Liver (tissue), 9 donors: ENCODE measurements around the gene CDK15. TPM values are rescaled to one million over a fixed set of nuclear protein-coding genes. Genes with fewer than 3 reads are reported as not detected.

Experiments used
- DNase-seq: peaks from one replicate; pipeline ENCODE4 v3.0.0-alpha.2; 2017; ENCODE audit warnings: low spot score
- H3K27ac ChIP-seq, 2 donors: one replicate each; pipeline ENCODE4 v1.7.0; 2013; ENCODE audit warnings: inconsistent platforms in 2 of 2, low read length in 2 of 2, control low read depth in 1 of 2, low read depth in 1 of 2, mild to moderate bottlenecking in 1 of 2
- H3K27me3 ChIP-seq, 4 donors: one replicate each; pipeline versions ENCODE4 v1.6.1 to v1.7.0; 2013; ENCODE audit warnings: low read length in 3 of 4, inconsistent platforms in 1 of 4, mild to moderate bottlenecking in 1 of 4, moderate library complexity in 1 of 4; ENCODE audit not compliant: control insufficient read depth in 4 of 4, insufficient read depth in 4 of 4
- H3K36me3 ChIP-seq, 4 donors: one replicate each; pipeline versions ENCODE4 v1.6.1 to v1.7.0; 2013; ENCODE audit warnings: low read length in 3 of 4, mild to moderate bottlenecking in 3 of 4, low read depth in 1 of 4, moderate library complexity in 1 of 4; ENCODE audit not compliant: control insufficient read depth in 4 of 4, insufficient read depth in 3 of 4
- H3K4me1 ChIP-seq, 4 donors: one replicate each; pipeline versions ENCODE4 v1.6.1 to v1.7.0; 2013; ENCODE audit warnings: low read length in 3 of 4, mild to moderate bottlenecking in 3 of 4, moderate library complexity in 1 of 4; ENCODE audit not compliant: control insufficient read depth in 4 of 4, insufficient read depth in 4 of 4
- H3K4me3 ChIP-seq, 3 donors: one replicate each; pipeline versions ENCODE4 v1.6.1 to v1.7.0; 2013; ENCODE audit warnings: low read length in 3 of 3, control low read depth in 1 of 3, low read depth in 1 of 3, mild to moderate bottlenecking in 1 of 3
- H3K9ac ChIP-seq, 2 donors: one replicate each; pipeline ENCODE4 v1.7.0; 2013; ENCODE audit warnings: low read length in 2 of 2, mild to moderate bottlenecking in 2 of 2, moderate library complexity in 2 of 2, control low read depth in 1 of 2, low read depth in 1 of 2
- H3K9me3 ChIP-seq, 4 donors: one replicate each; pipeline versions ENCODE4 v1.6.1 to v1.7.0; 2013; ENCODE audit warnings: low read length in 3 of 4; ENCODE audit not compliant: control insufficient read depth in 4 of 4
- ATF3 ChIP-seq: IDR thresholded peaks from 2 replicates; pipeline ENCODE4 v1.6.1; 2016; ENCODE audit warnings: antibody characterized with exemption
- CTCF ChIP-seq: fragments of 150-350 bp; IDR thresholded peaks from 2 replicates; pipeline ENCODE4 v1.5.1; 2017; ENCODE audit warnings: improper control_type of control experiment, low read depth, low read length; ENCODE audit not compliant: missing input control
- EGR1 ChIP-seq, 2 donors: IDR thresholded peaks; 2 replicates each; pipeline ENCODE4 v1.6.1; 2016 to 2018; ENCODE audit warnings: antibody characterized with exemption in 2 of 2, low read depth in 2 of 2
- FOXA1 ChIP-seq: IDR thresholded peaks from 2 replicates; pipeline ENCODE4 v1.6.1; 2016; ENCODE audit warnings: antibody characterized with exemption
- GABPA ChIP-seq, 2 donors: IDR thresholded peaks in 1 of 2; conservative IDR thresholded peaks in 1 of 2; 2 replicates each; pipeline ENCODE4 v1.6.1; 2016; ENCODE audit warnings: antibody characterized with exemption in 2 of 2, mild to moderate bottlenecking in 1 of 2, moderate library complexity in 1 of 2
- HNF4A ChIP-seq, 2 donors: conservative IDR thresholded peaks; 2 replicates each; pipeline ENCODE4 v1.6.1; 2016; ENCODE audit warnings: antibody characterized with exemption in 2 of 2, mild to moderate bottlenecking in 2 of 2
- JUND ChIP-seq, 2 donors: IDR thresholded peaks; 2 replicates each; pipeline ENCODE4 v1.6.1; 2016; ENCODE audit warnings: antibody characterized with exemption in 2 of 2
- MAX ChIP-seq: IDR thresholded peaks from 2 replicates; pipeline ENCODE4 v1.6.1; 2016; ENCODE audit warnings: antibody characterized with exemption
- RXRA ChIP-seq, 2 donors: IDR thresholded peaks; 2 replicates each; pipeline ENCODE4 v1.6.1; 2017 to 2018; ENCODE audit warnings: antibody characterized with exemption in 2 of 2, mild to moderate bottlenecking in 1 of 2
- TAF1 ChIP-seq: conservative IDR thresholded peaks from 2 replicates; pipeline ENCODE4 v1.6.1; 2016; ENCODE audit warnings: antibody characterized with exemption, mild to moderate bottlenecking
- YY1 ChIP-seq: IDR thresholded peaks from 2 replicates; pipeline ENCODE4 v1.6.1; 2016; ENCODE audit warnings: antibody characterized with exemption, mild to moderate bottlenecking
- ZBTB33 ChIP-seq: IDR thresholded peaks from 2 replicates; pipeline ENCODE4 v1.6.1; 2016; ENCODE audit warnings: antibody characterized with exemption
- WGBS: extraction: QIAGEN DNeasy Blood & Tissue Kit; methylation state at CpG from one replicate; pipeline ENCODE4 v1.1.7; 2013; 5-methylcytosine and 5-hydroxymethylcytosine counted together
- polyA plus RNA-seq, 2 donors: library from polyadenylated mRNA; stranded (reverse) in 1 of 2; unstranded in 1 of 2; fragments of 200-250 nt in 1 of 2; fragments of >200 nt in 1 of 2; fragmentation: Nextera tagmentation in 1 of 2; extraction: Ambion mirVana in 1 of 2; gene quantifications; one replicate each; pipeline versions ENCODE4 v1.2.1 to v1.2.3, GENCODE V29; 2013 to 2015
- total RNA-seq, 2 donors: library from RNA; depleted of rRNA; stranded (reverse); fragments of >200 nt; gene quantifications; one replicate each; pipeline ENCODE4 v1.2.3, GENCODE V29; 2014
- donor health status: healthy.
- donor health status: healthy.
- donor health status: healthy.
- donor health status: healthy.
- donor health status: healthy.

The CDK15 gene
- total and polyA plus RNA-seq, 4 donors = under 0.01 to 0.47 (median 0.06) TPM; not detected in 1

- TF ChIP-seq YY1 (no peak), GABPA (IDR thresholded peaks at IDR 0.05 in 1 of 2, conservative IDR thresholded peaks at IDR 0.05 in 1 of 2) (no peak)
Observed at GRCh38 chr2:201833781-201834180, 27.4 kb downstream of the CDK15 start (continued).

GRCh38 chr2:201835066-201835465, 28.7 kb downstream of the CDK15 start:
- H3K4me3 ChIP-seq = no peak overlapping the region
- no peak overlapping the region for H3K9ac ChIP-seq
- WGBS = 92% methylated on average over 3 of the region's 3 CpGs
- no peaks in the 10 kb centered on the region for H3K27me3 ChIP-seq
- no peaks in the 10 kb centered on the region for H3K36me3 ChIP-seq
- TF ChIP-seq FOXA1 = no peak
- no peak for TF ChIP-seq JUND (IDR thresholded peaks at IDR 0.05)
- no peak for TF ChIP-seq CTCF
- no peak for TF ChIP-seq TAF1
- no peak overlapping the region for H3K27ac ChIP-seq
- H3K4me1 ChIP-seq = no peaks in the 10 kb centered on the region
- DNase-seq = no peak
- H3K9me3 ChIP-seq = no peaks in the 10 kb centered on the region

- H3K9ac ChIP-seq = no peak overlapping the region
- no peak overlapping the region for H3K27ac ChIP-seq
- H3K36me3 ChIP-seq = no peaks in the 10 kb centered on the region
- H3K27me3 ChIP-seq = no peaks in the 10 kb centered on the region
- no peak overlapping the region for H3K4me3 ChIP-seq
- TF ChIP-seq ZBTB33 (no peak), FOXA1 (no peak), TAF1 (no peak)
- WGBS = 50% methylated on average over 2 of the region's 2 CpGs
- DNase-seq = no peak
- H3K9me3 ChIP-seq = no peaks in the 10 kb centered on the region
- H3K4me1 ChIP-seq = no peaks in the 10 kb centered on the region
Observed at GRCh38 chr2:201837391-201837790, 31.1 kb downstream of the CDK15 start.

- Histone ChIP-seq H3K4me3 (no peak overlapping the region), H3K36me3 (no peaks in the 10 kb centered on the region), H3K27me3 (no peaks in the 10 kb centered on the region), H3K9ac (no peak overlapping the region), H3K9me3 (no peaks in the 10 kb centered on the region), H3K4me1 (no peaks in the 10 kb centered on the region), H3K27ac (no peak overlapping the region)
- TF ChIP-seq EGR1 (IDR thresholded peaks at IDR 0.05; ENCODE audit: low read depth in 2 of 2) = no peak
- no peak for TF ChIP-seq YY1
- TF ChIP-seq MAX = no peak
- TF ChIP-seq RXRA (IDR thresholded peaks at IDR 0.05) = no peak
- TF ChIP-seq CTCF = no peak
- no peak for TF ChIP-seq ATF3
- no peak for TF ChIP-seq HNF4A (conservative IDR thresholded peaks at IDR 0.05)
- 79% methylated on average over 4 of the region's 4 CpGs for WGBS
- DNase-seq = no peak
Observed at GRCh38 chr2:201837824-201838431, 31.6 kb downstream of the CDK15 start.
